Astrocyte (in vitro differentiated cells and primary cell): ENCODE results near the gene GAB2.

Source experiments
- EZH2 ChIP-seq: IDR thresholded peaks from 2 replicates; pipeline ENCODE4 v1.6.1; 2012; ENCODE audit warnings: mild to moderate bottlenecking, low read length, inconsistent platforms; ENCODE audit not compliant: insufficient read depth
- TF ChIP-seq, protein P1 (sequence below): IDR thresholded peaks from 2 replicates; pipeline ENCODE4 v1.5.1; 2011; ENCODE audit warnings: low read depth, mild to moderate bottlenecking, inconsistent platforms, low read length, moderate library complexity; ENCODE audit not compliant: insufficient read depth

DNA sequence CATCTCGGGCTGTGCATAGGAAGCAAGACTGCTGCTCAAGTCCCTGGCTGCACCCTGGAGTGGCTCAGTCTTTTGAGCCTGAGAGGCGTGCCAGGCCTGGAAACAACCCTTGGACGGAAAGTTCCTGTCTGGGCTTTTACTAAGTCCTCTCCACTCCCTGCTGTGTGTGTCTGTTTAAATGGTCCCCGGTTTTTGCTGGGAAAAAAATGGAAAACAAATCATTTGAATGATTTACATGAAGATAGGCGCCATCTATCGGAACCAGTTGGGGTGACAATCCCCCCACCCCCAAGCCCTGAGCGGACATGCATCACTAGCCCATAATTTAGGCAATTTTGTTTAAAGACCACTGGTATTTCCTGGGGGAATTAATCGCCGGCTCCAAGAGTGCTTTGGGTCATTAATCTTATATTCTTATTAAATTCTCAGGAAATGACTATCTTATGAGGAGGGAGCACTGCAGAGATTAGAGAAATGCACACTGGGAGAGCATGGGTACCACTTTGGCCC is 2.7 kb upstream of the GAB2 start:
- TF ChIP-seq, protein P1, sequence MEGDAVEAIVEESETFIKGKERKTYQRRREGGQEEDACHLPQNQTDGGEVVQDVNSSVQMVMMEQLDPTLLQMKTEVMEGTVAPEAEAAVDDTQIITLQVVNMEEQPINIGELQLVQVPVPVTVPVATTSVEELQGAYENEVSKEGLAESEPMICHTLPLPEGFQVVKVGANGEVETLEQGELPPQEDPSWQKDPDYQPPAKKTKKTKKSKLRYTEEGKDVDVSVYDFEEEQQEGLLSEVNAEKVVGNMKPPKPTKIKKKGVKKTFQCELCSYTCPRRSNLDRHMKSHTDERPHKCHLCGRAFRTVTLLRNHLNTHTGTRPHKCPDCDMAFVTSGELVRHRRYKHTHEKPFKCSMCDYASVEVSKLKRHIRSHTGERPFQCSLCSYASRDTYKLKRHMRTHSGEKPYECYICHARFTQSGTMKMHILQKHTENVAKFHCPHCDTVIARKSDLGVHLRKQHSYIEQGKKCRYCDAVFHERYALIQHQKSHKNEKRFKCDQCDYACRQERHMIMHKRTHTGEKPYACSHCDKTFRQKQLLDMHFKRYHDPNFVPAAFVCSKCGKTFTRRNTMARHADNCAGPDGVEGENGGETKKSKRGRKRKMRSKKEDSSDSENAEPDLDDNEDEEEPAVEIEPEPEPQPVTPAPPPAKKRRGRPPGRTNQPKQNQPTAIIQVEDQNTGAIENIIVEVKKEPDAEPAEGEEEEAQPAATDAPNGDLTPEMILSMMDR, result peak; percentile 73
- no peak for TF ChIP-seq EZH2
